Ramos (cell line): ENCODE measurements around the gene SLC2A6.

Experiments used
- in situ Hi-C: fragments of 300-500 bp; cut with MboI; formaldehyde crosslinking; loops from one replicate; pipeline ENCODE4 v1.14.3; 2022; ENCODE audit warnings: low sequenced_read_pairs; ENCODE audit not compliant: unreplicated experiment

Gene SLC2A6

DNA sequence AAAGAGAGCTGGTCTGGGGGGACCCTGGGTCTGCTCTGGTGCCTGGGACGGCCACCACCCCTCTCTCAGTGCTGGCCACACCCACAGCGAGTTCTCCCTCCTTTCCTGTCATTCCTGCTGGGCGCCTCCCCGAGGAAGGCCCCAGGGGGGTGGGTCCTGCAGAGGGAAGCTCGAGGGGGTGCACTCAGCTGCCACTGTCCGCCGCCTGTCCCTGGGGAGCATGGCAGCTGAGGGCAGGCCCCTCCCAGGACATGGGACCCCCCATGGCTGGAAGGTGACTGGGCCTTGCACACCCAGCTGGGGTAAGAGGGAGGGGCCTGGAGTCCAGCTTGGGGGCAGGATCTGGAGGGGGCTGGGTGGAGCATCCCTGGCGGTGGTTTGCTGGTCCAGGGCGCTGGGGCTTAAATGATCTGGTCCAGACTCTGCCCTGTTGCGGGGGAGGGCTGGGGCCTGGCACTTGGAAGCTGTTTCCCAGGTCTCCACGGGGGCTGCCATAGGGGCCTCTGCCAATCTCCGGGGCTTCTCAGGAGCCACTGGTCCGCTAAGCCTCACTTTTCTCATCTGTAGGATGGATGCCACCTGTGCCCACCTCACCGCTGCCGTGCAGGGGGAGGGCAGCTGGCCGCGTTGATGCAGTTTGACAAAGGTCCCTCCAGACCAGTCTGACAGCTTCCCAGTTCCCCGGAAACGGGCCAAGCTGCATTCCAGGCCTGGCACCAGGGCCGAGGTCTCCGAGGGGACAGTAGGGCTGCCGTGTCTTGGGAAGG lies 6.0 kb upstream of the SLC2A6 start:
- in situ Hi-C loops, result loop anchor here (5.0 to 10.0 kb wide), 2 partner anchors 78 to 300 kb away; no protein-coding TSS in a partner anchor

DNA sequence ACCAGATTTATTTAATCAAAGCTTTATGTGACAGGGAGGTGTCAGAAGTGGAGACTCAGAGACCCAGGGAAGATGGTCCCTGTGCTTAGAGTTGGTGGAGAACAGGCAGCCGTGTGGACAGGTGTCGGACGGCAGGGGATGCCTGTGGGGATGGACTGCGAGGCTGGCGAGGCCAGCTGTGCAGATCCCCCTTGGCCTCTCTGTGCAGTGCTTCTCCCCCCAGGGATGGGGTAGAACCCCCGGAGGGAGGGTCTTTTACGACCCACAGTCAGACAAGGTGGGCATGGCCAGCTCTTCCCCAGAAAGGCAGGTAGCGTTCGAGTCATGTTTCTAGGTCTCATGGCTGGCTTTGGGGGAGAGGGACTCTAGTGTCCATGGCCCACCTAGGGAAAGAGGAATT lies 4.7 kb upstream of the SLC2A6 start:
- in situ Hi-C loops, result loop anchor here (5.0 to 10.0 kb wide), 2 partner anchors 76 to 299 kb away; no protein-coding TSS in a partner anchor

GRCh38 chr9:133477992-133478850 lies 678 bp downstream of the SLC2A6 start:
- in situ Hi-C loops, result no loop called here

DNA sequence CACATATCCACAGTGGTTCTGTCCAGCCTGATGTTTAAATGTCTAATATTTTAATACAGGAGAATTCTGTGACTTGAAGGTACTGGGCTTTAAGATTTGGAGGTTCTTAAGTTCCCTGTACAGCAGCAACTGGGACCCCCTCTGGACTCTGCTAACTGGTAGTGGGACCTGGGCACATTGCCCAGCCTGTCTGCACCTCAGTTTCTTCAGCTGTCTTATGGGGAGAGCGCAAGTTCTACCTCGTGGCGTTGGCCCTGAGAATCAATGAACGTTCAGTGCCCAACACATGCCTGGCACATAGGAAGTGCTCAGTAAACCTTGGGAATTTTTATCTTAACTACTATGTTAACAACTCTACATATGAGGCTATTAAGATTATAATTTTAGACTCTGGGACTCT lies 1.4 kb downstream of the SLC2A6 start:
- in situ Hi-C loops, result no loop called here

- in situ Hi-C loops, result no loop called here
Observed at GRCh38 chr9:133476941-133477340, 2.0 kb downstream of the SLC2A6 start.

- in situ Hi-C loops, result no loop called here
Observed at GRCh38 chr9:133476036-133476931, 2.6 kb downstream of the SLC2A6 start.

DNA sequence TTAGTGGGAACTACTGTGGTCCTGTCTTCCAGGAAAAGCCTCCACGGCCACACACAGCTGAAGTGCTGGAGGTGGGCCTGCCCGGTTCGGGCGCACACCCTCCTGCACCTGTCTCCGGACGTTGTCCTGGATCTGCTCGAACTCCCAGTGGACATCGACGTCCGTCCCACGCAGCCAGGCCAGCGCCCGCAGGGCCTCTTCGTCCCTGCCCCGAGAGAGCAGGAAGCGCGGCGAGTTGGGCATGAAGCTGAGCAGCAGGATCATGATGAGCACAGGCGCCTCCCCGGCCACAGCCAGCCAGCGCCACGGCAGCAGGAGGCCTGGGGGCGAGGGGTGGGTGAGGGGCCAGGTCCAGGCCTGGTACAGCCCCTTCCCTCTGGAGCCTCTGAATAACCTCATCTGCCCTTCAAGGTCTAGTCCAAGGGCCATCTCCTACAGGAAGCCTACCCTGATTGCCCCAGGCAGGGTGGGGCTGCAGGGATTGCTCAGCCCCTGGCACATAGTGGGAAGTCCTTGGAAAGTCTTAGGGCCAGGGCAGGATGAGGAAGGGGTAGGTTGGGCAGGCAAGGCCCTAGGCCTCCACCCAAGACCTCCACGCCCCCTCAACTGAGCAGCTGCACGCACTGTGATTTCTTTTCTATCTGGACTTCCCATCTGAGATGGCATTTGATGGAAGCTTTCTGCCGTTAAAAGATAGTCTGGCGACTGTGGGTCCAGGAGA lies 3.4 kb downstream of the SLC2A6 start:
- in situ Hi-C loops, result no loop called here

GRCh38 chr9:133474853-133475252 lies 4.0 kb downstream of the SLC2A6 start:
- in situ Hi-C loops, result no loop called here

- in situ Hi-C loops, result no loop called here
Observed at GRCh38 chr9:133474215-133474614, 4.7 kb downstream of the SLC2A6 start.

DNA sequence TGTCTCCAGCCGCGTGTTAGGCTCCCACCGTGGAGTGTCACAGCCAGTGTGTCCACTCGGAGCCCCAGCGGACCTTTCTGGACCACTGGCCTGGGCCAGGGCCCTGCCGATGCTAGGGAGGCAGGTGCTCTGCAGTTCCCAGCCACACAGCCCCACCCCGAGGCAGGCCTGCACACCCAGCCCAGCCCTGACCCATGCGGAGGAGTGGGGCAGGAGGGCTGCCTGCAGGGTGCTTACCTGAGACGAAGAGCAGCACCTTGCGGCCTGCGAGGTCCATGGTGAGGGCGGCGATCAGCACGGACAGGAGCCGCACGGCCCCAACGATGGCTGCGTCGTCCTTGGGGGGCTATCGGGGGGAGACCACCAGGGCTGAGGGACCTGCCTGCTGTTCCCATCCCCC lies 5.2 kb downstream of the SLC2A6 start:
- in situ Hi-C loops, result no loop called here

- in situ Hi-C loops, result no loop called here
Observed at GRCh38 chr9:133472753-133473378, 6.0 kb downstream of the SLC2A6 start.

DNA sequence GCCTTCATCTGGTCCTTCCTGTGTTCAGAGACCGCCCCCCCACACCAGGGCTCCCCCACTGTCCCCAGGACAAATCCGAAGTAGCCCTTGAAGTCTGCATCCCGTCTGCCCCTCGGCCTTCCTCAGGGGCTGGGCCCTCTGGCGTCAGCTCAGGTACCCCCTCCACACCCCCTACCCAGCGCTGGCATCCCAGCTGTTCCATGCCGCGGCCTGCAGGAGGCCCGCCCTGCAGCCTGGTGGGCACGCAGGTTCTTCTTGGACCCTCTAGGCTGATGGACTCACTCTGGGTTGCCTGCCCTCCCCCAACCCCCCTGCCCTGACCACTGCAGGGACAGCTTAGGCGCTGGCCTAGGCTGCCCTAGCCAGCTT lies 6.6 kb downstream of the SLC2A6 start:
- in situ Hi-C loops, result no loop called here

- in situ Hi-C loops, result no loop called here
Observed at GRCh38 chr9:133471551-133472276, 7.2 kb downstream of the SLC2A6 start.

DNA sequence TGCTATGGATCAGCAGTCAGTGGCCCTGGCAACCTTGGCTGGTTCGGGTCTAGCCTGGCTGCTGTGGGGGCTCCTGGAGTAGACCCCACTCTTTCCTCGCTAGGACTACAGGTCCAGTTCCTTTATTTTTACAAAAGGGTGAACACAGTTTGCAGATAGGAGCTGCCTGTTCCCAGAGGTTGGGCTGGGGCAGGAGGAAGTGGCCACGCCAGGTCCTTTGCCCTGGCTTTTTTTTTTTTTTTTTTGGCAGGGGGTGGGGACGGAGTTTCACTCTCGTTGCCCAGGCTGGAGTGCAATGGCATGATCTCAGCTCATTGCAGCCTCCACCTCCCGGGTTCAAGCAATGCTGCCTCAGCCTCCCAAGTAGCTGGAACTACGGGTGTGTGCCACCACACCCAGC lies 7.9 kb downstream of the SLC2A6 start:
- in situ Hi-C loops, result no loop called here

DNA sequence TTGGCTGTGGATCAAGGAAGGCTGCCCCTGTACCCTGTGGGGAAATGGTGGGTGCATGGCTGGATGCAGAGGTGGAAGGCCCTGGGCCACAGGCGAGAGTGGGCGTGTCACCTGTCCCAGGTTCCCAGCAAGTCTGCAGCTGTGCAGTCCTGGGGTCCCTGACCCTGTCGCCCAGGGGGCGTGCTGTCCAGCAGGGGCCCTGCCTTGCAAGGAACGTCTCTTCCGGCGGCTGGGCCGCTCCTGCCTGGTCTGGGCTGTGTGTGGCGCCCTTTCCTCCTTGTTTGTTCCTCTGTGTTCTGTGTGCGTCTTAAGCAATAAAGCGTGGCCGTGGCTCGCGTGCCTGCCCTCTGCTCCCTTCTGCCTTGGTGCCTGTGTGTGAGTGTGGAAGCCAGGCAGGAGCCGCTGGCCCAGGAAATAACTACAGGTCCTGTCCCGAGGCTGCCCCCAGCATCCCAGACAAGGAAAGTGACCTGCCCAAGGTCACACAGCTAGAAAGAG lies 8.4 kb downstream of the SLC2A6 start:
- in situ Hi-C loops, result no loop called here

DNA sequence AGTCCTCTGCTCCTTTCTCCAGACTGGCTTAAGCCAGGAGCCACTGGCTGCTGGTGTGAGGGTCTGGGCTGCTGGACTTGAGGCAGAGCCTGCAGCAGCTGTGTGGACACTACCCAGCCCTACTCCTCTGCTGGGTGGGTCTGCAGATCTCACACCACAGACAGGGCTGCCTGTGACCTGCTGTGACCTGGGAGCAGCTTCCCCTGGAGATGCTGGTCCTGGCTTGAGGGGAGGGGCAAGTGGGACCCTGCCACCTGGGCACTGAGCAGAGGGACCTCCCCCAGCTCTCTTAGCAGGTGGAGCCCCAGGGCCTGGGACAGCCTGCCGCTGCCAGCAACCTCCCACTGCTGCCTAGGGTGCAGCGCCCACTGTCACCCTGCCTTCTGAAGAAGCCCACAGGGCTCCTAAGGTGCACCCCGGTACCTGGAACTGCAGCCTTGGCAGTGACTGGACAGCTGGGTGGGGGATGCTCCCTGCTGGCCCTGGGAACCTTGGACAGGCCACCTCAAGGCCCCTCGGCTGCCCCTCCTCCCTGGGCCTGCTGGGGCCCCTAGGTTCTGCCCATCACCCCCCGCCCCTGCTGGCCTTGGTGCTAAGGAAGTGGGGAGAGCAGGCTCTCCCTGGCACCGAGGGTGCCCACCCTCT lies 10.0 kb downstream of the SLC2A6 start:
- in situ Hi-C loops, result no loop called here

DNA sequence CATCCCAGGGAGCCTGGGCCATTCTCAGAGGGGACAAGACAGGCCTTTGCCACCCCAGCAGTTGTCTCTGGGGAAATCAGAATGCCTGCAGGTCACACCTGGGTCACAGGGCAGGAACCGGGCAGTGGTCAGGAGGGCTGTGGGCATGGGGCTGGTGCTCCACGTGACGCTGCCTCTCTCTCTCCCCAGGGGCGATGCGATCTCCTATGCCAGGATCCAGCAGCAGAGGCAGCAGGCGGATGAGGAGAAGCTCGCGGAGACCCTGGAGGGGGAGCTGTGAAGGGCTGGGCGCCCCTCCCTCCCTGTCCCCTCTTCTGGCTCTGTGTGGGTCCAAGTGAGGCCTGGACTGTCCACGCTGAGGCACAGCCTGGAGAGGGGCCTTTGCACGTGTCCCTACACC lies 10.5 kb downstream of the SLC2A6 start:
- in situ Hi-C loops, result no loop called here

- in situ Hi-C loops, result no loop called here
Observed at GRCh38 chr9:133467101-133467500, 11.8 kb downstream of the SLC2A6 start.
